GM23338 (cell line): Measurements from ENCODE around the gene RXFP2.

Experiments used
- CREB1 ChIP-seq: fragments of 250-450 bp; sonication (Bioruptor Pico); IDR thresholded peaks from 2 replicates; pipeline ENCODE4 v1.5.0; 2020; ENCODE audit warnings: low read depth, mild to moderate bottlenecking, moderate library complexity
- CTCF ChIP-seq, 2 experiments: fragments of 200-600 bp in 1 of 2; sonication (generic) in 1 of 2; conservative IDR thresholded peaks; 2 replicates each; pipeline versions ENCODE4 v1.5.1 to v1.6.1; 2016 to 2017; ENCODE audit warnings: antibody characterized with exemption in 2 of 2, low read depth in 2 of 2, mild to moderate bottlenecking in 2 of 2, moderate library complexity in 1 of 2
- ETS1 ChIP-seq: IDR thresholded peaks from 2 replicates; pipeline ENCODE4 v1.6.1; 2016; ENCODE audit warnings: antibody characterized with exemption
- EZH2 ChIP-seq: fragments of 200-600 bp; sonication (generic); IDR thresholded peaks from one replicate; pipeline ENCODE4 v1.8.0; 2017; ENCODE audit warnings: antibody characterized with exemption, mild to moderate bottlenecking, low read depth; ENCODE audit not compliant: unreplicated experiment
- EZH2phosphoT487 ChIP-seq: fragments of 200-600 bp; sonication (generic); IDR thresholded peaks from one replicate; pipeline ENCODE4 v1.8.1; 2018; ENCODE audit warnings: antibody characterized with exemption; ENCODE audit not compliant: unreplicated experiment
- POLR2AphosphoS5 ChIP-seq: IDR thresholded peaks from 2 replicates; pipeline ENCODE4 v1.6.1; 2016; ENCODE audit warnings: antibody characterized with exemption, low read depth
- REST ChIP-seq: IDR thresholded peaks from one replicate; pipeline ENCODE4 v1.6.1; 2018; ENCODE audit warnings: antibody characterized with exemption; ENCODE audit not compliant: unreplicated experiment

- TF ChIP-seq CREB1 (CRISPR knock-in tag) (no peak), POLR2AphosphoS5 (no peak), CTCF (conservative IDR thresholded peaks at IDR 0.05; ENCODE audit: low read depth in 2 of 2) (no peak), EZH2 (no peak), REST (no peak), EZH2phosphoT487 (no peak), ETS1 (no peak)
These were observed 109.9 kb downstream of the RXFP2 start for GRCh38 chr13:31849206-31849605.
